Measurements from ENCODE around the gene CDKN2B.
A peak's percentile ranks its signal among the peaks of the same experiment; 100 is the strongest.

The CDKN2B gene

GRCh38 chr9:21970800-21971640 lies 38.1 kb downstream of the CDKN2B start:
- no peak for DNase-seq (ENCODE audit: low read depth)
- peak overlapping the region; percentile 5 for H3K4me3 ChIP-seq (ENCODE audit: low read length)
- TF ChIP-seq CTCF (conservative IDR thresholded peaks at IDR 0.05; ENCODE audit: low read depth, low read length) = no peak

GRCh38 chr9:21969951-21970799 lies 38.9 kb downstream of the CDKN2B start:
- no peak for DNase-seq (ENCODE audit: low read depth)
- no peak overlapping the region for H3K4me3 ChIP-seq (ENCODE audit: low read length)
- no peak for TF ChIP-seq CTCF (conservative IDR thresholded peaks at IDR 0.05; ENCODE audit: low read depth, low read length)

- DNase-seq (ENCODE audit: low read depth) = no peak
- TF ChIP-seq CTCF (conservative IDR thresholded peaks at IDR 0.05; ENCODE audit: low read depth, low read length) = no peak
- H3K4me3 ChIP-seq (ENCODE audit: low read length) = no peak overlapping the region
Observed at GRCh38 chr9:21969011-21969940, 39.8 kb downstream of the CDKN2B start.

- DNase-seq (ENCODE audit: low read depth) = no peak
- no peak for TF ChIP-seq CTCF (conservative IDR thresholded peaks at IDR 0.05; ENCODE audit: low read depth, low read length)
- H3K4me3 ChIP-seq (ENCODE audit: low read length) = peak overlapping the region; percentile 18
Observed at GRCh38 chr9:21968331-21969010, 40.6 kb downstream of the CDKN2B start.

- no peak overlapping the region for H3K4me3 ChIP-seq (ENCODE audit: low read length)
- no peak for TF ChIP-seq CTCF (conservative IDR thresholded peaks at IDR 0.05; ENCODE audit: low read depth, low read length)
- no peak for DNase-seq (ENCODE audit: low read depth)
Observed at GRCh38 chr9:21967702-21968101, 41.4 kb downstream of the CDKN2B start.

- no peak overlapping the region for H3K4me3 ChIP-seq (ENCODE audit: low read length)
- DNase-seq (ENCODE audit: low read depth) = no peak
- no peak for TF ChIP-seq CTCF (conservative IDR thresholded peaks at IDR 0.05; ENCODE audit: low read depth, low read length)
Observed at GRCh38 chr9:21967169-21967568, 41.9 kb downstream of the CDKN2B start.
